ELR (cell line): ENCODE results near the gene SHMT1.
"Not testable (repeated sequence)": the region's sequence is repeated elsewhere in the genome, so short reads cannot be mapped to it uniquely, and the experiment has no call there.

Experiments used
- DNase-seq: peaks from one replicate; pipeline ENCODE4 v3.0.0-alpha.2; 2015; ENCODE audit warnings: low read depth

The SHMT1 gene

DNA sequence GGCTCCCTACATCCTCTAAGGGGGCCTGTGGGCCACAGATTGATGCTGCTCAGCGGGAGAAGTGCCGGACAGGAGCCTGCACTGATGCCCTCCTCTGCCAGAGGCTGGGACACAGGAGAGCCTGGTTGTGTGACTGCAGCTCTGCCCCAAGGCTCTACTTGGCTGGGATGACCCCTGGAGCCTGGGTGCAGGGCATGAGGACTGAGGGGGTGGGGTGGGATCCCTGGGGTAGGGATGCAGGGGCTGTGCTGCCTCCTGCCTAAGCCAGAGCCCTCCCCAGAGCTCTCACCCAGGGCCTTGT is 14.8 kb upstream of the SHMT1 start:
- no peak for DNase-seq

DNA sequence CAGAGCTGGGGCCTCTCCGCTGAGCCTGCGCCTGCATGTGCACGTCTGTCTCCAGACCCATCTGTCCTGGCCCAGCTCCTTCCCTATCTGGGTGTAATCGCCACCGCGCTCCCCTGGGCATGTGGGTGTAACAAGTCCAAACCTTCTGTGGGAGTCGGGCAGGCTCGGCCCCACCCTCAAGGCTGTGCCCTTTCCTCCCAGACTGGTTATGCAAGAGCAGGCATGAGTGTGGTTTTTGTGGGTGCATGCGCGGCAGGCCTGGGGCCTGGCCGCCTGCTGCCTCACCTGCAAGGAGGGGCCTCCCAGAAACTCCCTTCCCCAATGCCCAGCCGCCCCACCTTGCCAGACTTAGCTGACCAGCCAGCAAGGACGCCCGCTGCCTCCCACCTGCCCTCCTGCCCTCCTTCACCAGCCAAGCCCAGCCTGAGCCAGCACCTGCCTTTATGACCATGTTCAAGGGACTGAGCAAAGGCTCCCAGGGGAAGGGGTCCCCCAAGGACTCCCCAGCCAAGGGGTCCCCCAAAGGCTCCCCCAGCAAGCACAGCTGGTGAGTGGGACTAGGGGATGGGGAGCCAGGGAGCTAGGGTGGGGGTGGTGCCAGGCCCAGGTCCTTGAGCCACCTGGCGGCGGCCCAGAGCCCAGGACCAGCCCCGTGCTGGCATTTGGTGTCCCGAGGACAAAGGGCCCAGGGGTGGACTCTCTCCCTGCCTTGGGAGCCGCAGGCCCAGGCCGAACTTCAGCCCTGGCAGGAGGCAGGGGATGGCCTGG is 14.3 kb upstream of the SHMT1 start, which contains the start of gene EVPLL:
TSS of gene EVPLL (plus strand) at position 342 of the 768 bp plus-strand sequence. CDS start 3,160 bp downstream, outside the sequence.
- DNase-seq = no peak

DNA sequence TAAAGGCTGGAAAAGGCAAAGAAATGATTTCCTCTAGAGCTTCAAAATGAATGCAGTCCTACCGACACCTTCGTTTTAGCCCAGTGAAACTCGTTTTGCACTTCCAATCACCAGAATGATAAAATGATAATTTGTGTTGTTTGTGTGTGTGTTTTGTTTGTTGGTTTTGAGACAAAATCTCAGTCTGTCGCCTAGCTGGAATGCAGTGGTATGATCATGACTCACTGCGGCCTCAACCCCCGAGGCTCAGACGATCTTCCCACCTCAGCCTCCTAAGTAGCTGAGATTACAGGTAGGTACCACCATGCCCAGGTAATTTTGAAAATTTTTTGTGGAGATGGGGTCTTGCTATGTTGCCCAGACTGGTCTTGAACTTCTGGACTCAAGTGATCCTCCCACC is 10.9 kb upstream of the SHMT1 start:
- DNase-seq = no peak

DNA sequence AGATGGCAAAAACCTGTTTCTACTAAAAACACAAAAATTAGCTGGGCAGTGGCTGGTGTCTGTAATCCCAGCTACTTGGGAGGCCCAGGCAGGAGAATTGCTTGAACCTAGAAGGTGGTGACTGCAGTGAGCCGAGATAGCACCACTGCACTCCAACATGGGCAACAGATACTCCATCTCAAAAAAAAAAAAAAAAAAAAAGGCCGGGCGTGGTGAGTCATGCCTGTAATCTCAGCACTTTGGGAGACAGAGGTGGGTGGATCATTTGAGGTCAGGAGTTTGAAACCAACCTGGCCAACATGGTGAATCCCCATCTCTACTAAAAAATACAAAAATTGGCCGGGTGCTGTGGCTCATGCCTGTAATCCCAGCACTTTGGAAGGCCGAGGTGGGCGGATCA is 9.8 kb upstream of the SHMT1 start:
- DNase-seq = not testable (repeated sequence)

DNA sequence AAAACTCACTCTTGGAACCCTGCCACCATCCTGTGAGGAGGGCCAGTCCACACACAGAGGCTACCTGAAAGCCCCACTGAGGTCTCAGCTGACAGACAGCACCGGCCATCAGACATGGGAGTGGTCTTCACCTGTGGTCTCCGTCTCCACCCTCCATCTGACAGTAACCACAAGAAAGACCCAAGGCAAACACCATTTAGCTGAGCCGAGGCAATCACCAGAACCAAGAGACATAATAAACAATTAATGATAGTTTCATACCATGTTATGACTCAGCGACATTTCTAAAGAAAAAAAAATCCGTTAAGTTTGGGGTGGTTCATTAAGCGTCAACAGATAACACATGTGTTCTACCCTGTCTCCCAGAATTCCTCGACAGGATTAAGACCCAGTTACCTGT is 8.1 kb upstream of the SHMT1 start:
- DNase-seq = no peak

DNA sequence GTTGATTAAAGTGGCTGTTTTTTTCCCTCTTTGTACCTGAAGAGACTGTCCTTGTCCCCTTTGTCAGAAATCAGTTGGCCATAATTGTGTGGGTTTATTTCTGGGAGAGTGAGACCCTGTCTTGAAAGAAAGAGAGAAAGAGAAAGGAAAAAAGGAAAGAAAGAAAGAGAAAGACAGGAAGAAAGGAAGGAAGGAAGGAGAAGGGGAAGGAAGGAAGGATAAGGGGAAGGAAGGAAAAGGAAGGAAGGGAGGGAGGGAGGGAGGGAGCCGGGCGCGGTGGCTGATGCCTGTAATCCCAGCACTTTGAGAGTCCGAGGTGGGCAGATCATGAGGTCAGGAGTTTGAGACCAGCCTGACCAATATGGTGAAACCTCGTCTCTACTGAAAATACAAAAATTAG is 7.4 kb upstream of the SHMT1 start:
- no peak for DNase-seq

DNA sequence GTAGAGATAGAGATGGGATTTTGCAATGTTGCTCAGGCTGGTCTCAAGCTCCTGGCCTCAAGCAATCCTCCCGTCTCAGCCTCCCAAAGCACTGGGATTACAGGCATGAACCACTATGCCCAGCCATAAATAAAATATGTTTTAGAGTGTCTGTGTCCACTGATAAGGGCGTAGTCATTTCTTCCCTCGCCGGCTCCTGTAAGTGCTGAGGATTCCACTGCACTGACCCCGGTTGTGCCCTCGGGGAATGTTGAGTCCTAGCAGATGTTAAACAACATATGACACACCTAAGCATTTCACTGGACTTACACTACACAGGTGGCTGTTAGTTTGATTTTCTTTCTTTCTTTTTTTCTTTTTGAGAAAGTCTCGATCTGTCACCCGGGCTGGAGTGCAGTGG is 5.6 kb upstream of the SHMT1 start:
- DNase-seq = peak; percentile 45

DNA sequence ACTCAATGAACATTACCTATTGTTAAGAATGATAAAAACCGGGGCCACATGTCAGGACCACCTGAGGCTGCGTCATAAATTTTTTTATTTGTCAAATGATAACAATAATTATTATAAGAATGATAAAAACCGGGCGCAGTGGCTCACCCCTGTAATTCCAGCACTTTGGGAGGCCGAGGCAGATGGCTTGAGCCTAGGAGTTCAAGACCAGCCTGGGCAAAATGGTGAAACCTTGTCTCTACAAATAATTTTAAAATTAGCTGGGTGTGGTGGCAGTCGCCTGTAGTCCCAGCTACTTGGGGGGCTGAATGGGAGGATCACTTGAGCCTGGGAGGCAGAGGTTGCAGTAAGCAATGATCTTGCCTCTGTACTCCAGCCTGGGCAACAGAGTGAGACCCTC is 816 bp upstream of the SHMT1 start:
- DNase-seq = no peak

DNA sequence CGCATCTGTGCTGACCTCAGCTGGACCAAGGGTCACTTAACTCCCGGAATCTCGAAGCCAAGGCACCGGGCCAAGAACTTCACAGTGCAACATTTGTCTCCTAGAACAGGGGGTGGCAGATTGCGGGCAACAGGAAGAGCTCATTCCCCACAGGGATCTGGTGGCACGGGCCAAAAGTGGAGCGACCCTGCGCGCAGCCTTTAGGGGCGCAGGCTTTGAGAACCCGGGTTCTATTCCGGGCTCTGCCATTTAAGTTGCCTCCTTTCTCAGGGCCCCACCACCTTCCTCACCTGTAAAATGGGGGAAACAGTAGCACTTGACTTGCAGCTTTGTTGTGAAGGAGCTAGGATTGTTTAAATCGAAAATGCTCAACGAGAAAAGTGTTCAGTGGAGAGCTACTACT is 651 bp downstream of the SHMT1 start:
- DNase-seq = peak; percentile 42

DNA sequence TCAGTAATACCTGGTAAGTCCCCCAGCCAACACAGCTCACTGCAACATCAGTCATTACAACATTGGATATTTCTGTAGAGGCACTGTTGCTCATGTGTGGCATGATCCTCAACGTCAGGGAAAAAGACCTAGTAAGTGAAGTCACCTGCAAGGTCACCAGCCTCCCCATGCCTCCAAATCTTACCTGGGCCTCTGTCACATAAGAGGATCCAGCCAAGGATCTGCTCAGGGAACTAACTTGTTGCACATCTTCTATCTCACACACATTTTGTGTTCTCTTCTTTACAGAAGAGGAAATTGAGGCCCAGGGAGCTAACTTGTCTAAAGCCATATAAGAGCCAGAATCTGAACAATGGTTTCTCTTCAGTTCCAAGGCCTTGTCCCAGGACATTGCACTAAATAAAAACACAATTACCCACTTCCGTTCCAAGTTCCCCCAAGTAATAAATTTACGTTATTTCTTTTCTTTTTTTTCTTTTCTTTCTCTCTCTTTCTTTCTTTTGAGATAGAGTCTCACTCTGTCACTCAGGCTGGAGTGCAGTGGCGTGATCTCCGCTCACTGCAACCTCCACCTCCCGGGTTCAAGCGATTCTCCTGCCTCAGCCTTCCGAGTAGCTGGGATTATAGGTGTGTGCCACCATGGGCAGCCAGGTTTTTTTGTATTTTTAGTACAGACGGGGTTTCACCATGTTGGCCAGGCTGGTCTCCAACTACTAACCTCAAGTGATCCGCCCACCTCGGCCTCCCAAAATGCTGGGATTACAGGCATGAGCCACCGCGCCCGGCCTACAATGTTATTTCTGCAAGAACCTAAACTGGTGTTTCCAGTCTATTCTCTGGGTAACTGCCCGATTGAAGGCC is 1.3 kb downstream of the SHMT1 start:
- DNase-seq = no peak

DNA sequence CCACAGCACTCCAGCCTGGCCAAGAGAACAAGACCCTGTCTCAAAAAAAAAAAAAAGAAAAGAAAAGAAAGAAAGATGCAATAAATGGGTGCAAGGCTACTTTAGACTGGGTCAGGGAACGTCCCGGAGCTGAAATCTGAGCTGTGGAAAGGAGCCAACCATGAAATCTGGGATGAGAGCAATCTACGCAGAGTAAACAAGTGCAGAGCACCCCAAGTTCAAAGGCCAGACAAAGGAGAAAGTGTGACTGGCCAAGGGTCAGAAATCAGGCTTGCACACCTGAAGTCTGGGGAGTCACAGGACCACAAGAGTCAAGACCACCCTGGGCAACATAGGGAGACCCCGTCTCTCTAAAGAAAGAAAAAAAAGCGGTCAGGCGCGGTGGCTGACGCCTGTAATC is 2.8 kb downstream of the SHMT1 start:
- no peak for DNase-seq

DNA sequence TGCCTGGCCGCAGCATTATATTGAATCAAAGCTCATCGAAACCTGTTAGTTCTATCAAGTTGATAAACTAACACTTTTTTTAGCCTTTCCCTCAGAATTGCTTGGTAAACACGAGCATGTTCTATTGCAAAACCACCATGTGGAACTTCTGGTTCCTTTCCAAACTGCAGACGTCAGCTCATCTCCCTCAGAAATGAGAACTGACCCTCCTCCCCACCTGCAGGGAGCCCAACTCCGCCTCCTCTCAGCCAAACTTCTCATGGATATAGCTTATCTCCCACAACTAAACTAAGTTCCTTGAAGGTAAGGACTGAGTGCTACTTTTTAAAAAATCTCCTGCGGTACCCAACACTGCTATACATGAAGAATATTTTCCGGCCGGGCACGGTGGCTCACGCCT is 6.7 kb downstream of the SHMT1 start:
- no peak for DNase-seq

DNA sequence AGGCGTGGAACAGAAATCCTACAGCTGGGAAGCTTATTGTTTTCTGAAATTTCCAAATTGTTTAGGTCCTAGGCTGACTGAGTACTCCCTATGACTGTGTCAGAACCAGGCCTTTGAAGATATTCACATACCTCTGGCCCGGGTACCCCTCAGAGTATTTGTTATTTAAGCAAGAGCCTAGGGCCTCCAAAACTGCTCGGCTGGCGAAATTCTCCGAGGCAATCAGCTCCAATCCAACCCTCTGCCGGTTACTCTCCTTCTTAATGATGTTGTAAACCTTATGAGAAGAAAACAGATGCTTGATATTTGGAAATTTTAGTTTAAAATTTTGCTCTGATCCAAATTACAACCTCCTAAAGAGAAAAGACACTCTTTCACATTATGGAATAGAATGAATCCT is 9.8 kb downstream of the SHMT1 start:
- DNase-seq = no peak

DNA sequence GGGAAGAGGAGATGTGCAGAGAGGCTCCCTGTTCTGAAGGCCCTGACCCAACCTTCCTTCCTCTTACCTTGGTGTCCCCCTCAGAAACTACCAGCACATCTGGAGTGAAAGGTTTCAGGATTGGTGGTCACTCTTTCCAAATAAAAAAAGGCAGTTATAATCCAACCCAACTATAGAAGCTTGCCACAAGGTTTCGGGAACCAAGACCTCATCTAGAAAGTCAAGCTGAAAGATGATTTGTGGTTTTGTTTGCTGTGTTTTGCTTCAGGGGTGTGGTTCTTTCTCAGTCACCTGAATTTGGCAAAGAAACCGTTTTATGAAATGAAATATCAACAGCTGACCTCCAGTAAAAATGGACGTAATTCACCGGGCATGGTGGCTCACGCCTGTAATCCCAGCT is 19.3 kb downstream of the SHMT1 start:
- no peak for DNase-seq

DNA sequence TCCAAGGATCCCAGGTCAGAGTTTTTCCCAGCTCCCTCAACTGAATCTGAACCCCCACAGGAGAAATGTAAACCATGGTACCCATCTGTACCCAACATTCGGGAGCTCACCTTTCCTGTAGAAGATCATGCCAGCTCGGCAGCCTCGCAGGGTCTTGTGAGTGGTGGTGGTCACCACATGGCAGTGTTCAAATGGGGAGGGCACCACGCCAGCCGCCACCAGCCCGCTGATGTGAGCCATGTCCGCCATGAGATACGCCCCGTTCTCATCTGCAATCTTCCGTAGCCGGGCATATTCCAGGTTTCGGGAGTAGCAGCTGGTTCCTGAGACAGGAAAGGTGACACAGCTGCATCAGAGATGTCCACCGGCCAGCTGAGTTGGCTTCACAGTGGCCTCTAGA is 23.4 kb downstream of the SHMT1 start:
- DNase-seq = no peak

DNA sequence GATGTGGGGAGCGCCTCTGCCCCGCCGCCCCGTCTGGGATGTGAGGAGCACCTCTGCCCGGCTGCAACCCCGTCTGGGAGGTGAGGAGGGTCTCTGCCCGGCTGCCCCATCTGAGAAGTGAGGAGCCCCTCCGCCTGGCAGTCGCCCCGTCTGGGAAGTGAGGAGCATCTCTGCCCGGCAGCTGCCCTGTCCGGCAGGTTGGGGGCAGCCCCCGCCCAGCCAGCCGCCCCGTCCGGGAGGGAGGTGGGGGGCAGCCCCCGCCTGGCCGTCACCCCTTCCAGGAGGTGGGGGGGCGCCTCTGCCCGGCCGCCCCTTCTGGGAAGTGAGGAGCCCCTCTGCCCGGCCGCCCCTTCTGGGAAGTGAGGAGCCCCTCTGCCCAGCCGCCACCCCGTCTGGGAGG is 25.2 kb downstream of the SHMT1 start:
- not testable (repeated sequence) for DNase-seq

DNA sequence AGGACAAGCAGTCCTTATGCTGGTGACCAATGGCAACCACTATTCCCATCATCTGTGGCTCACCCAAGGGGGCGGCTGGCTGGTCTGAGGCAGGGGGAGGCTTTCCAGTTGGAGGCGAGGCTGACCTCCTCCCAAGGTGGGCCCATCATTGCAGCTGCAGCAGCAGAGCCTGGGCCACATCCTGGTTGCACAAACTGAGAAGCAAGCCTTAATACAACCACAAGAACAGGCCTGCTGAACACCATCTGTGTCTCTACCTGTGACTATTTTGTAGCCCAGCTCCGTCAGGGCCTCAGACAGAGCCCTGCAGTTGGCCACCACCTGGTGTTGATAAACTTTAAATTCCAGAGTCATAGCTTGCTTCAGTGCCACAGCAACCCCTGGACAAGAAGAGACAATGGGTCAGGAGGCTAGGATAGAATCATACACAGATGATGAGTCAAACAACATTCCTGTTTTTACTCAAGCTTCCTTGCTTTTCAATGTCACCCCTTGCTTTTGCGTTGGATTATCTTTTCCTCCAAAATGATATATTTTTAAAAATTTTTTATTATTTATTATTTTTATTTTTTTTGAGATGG is 30.4 kb downstream of the SHMT1 start:
- peak; percentile 30 for DNase-seq

DNA sequence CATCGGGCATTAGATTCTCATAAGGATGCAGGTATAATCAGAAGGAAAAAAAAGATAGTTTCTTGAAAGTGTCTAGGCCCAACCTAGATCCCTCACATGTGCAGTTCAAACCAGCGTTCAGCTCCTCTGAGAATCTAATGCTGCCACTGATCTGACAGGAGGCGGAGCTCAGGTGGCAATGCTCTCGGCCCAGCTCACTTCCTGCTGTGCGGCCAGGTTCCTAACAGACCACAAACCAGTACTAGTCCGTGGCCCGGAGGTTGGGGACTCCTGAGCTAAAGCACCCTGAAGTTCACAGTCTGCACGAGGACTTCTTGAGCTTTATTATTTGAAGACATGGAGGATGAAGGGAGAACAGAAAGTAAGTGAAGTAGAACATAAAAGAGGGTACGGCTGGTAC is 31.5 kb downstream of the SHMT1 start:
- DNase-seq = no peak

DNA sequence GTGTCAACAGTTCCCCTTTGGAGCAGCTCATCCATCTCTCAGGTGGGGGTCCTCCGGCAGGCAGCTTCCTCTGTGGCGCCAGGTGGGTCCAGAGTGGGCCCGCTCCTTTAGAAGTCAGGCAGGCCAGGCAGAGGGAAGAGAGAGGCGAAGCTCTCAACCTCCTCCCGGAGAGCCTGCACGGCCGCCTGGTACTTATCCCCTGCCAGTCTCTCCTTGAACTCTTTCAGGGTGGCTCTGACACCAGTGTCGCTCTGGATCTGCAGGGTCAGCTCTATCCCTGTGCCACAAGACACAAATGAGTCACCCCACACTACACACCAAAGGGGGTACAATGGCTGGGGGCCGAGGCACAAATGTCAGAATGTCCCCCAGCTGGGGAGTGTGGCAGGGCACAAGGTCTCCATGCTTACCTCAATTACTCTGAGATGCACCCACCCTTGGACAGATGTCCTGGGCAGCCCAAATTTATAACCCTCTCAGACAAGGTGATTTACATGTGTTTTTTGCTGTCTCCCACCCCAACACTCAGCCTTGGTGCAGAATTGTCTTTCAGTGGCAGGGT is 34.6 kb downstream of the SHMT1 start:
- no peak for DNase-seq

DNA sequence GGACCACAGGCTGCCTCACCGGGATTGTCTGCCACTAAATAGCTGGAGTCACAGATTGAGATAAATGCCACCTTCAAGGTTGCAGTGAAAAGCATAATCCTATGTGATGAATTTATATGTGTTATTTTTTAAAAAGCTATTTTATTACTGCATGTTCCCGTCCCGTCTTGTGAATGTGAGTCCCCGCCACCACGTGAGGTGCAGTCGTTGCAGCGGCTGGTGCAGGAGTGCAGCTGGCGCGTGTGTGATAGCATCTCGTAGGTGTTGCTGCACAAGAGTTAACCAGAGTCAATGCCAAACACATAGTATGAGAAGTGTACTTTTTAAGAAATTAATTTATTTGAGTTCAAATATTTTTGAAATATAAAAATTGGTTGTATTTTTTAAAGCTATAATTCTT is 35.8 kb downstream of the SHMT1 start:
- no peak for DNase-seq

DNA sequence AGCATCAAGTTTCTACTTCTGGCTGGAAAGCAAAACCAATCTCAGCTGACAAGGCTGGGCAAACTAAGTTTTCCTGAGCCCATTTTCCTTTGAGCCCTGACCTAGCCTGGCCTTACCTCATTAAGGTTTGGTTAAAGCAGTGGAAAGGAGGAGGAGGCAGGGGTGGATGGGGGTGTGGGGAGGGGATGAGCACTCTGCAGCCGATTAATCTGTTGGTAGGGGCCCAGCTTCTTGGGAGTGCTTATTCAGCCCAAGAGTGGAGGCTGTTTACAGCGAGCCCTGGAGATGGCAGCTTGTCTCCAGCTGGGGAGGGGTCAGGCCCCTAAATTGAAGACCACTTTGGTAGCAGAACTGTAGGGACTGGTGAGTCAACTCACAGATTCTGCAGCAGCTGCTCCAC is 36.3 kb downstream of the SHMT1 start:
- DNase-seq = no peak

DNA sequence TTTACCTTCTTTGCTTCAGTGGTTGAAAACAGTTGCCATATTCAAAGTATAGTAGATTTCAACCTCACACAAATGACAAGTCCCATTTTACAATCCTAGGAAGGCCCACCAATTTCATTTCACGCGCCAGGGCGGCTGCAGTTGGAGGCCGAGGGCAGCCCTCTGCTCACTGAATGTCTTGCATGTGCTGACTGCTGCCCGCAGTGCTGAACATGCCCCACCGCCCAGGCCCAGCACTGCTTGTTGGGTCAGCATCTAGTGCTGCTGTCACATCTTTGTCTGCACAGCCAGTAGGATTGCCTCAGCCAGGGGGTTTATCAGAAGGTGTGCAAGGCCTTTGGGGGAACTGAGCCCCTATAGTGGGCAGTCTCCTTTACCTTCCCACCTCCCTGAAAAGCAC is 36.8 kb downstream of the SHMT1 start:
- DNase-seq = no peak

DNA sequence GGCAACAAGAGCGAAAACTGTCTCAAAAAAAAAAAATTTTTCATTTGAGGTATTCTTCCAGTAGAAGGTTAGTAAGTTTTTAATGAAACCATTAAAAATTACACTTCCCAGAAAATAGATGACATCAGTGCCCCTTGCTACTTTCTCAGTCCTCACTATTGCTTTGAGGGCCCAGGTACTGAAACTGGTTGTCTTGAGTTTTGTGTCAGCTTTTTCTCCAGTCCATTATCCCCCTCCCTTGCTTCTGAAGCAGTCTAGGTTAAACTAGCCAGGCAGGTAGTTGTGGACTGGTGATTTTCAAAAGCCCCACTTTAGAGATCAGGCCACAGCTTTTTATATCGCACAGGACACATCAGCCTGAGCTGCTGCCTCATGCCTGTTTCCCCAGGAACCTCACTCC is 37.3 kb downstream of the SHMT1 start:
- no peak for DNase-seq
